Activated CD4-positive, alpha-beta T cell treated with anti-CD3 and anti-CD28 coated beads, Interleukin-2, amount 50 U/mL, for 4 hours (primary cell): Measurements from ENCODE around the gene AZIN2.
"Not testable (repeated sequence)": the region's sequence is repeated elsewhere in the genome, so short reads cannot be mapped to it uniquely, and the experiment has no call there.

ENCODE experiments used
- DNase-seq, 2 experiments: peaks; one replicate each; pipeline ENCODE4 v3.0.0-alpha.2; 2020

The AZIN2 gene

DNA sequence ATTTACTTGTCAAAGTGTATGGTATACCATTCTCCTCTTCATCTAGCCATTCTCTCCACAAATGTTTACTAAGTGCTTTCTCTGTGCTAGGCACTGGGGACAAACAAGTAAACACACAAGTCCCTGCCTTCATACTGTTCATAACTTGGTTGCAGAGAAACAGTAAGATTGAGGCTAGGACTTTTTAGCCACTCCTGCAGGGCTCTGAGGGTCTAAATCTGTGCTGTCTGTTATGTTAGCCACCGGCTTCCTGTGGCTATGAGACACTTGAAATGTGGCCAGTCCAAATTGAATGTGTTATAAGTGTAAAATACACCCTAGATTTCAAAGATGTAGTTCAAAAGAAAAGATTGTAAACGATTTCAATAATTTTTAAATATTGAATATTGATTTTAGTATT, 50.2 kb downstream of the AZIN2 start:
- no peak for DNase-seq

GRCh38 chr1:33132549-33132948, 51.6 kb downstream of the AZIN2 start:
- DNase-seq: no peak

- no peak for DNase-seq
Observed at GRCh38 chr1:33133478-33134105, 52.6 kb downstream of the AZIN2 start.

GRCh38 chr1:33136041-33136440, 55.1 kb downstream of the AZIN2 start:
- not testable (repeated sequence) for DNase-seq

DNA sequence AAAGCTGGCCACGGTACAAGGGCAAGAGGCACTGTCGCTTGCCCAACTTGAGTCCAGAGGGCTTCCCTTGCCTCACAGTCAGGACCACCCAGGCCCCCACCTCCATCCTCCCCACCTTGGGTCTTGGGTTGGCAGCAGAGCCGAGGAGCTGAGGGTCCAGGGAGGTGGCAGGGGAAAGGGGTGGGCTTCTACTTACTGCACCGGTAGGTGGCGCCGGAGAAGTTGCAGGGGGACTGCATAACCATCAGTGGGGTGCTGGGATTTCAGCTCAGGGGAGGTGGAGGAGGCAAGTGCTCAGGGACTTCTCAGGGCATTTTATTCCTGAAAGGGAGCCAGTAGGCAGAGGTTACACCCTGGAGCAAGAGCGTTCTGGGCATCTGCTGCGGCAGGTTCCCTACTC, 56.8 kb downstream of the AZIN2 start:
- peak; percentile 7 to 10 for DNase-seq

DNA sequence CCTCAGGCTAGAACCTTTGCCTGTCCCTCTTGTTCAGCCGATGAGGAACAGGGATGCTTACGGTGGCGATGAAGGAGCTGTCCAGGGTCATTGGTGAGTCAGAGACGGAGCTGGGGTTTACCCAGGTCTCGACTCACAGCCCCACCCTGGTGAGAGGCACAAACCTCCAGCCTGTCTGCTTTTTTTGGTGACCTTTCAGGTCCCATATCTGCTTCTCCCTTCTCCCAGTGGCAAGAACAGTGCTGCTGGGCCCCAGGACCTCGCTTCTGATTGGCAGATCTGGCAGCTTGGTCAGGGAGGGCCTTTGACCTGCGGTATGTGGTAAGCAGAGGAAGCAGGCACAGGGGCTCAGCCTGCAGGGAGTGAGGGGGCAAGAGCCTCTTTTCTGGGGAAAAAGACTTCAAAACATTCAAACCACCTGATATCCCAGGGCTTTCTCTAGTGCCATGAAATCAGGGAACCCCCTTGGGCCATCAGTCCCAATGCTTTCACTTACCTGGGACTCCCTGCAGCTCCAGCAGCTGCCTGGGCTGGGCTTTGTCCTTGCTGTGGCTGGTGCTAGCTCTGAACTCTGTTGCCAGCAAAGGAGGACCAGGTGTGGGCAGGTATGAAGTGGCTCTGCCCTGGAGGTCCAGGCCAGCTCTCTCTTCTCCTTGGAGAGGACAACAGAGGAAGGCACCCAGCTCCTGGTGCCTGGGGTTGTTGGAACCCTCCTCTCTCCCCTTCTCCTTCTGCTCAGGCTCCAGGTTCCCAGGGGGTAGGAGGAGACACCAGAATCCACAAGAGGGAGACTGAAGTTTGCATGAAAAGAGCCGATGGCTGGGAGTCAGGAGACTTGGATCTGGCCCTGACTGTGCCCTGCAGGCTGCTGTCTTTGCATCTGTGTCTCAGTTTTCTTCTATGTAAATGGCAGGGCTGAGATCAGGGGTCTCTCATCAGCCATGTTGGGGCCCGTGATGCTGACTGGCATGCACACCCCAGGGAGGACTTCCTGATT, 59.5 kb downstream of the AZIN2 start:
- no peak for DNase-seq

DNA sequence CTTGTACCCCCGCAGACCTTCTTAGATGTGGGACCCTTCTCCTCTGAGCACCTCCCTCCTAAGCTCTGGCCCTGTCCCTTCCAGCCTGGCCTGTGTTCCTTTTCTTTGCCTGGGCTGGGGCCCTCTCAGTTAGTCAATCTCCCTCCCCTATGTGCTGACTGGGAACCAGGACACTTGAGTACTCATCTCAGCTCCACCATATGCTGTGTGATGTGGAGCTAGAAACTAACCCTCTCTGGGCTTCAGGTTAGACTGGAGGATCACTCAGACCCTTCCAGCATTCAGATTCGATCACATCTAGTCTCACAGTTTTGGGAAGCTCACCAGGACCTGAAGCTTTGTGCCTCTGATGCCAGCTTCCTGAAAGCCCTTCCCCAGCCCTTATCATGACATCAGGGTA, 60.3 kb downstream of the AZIN2 start:
- no peak for DNase-seq

DNA sequence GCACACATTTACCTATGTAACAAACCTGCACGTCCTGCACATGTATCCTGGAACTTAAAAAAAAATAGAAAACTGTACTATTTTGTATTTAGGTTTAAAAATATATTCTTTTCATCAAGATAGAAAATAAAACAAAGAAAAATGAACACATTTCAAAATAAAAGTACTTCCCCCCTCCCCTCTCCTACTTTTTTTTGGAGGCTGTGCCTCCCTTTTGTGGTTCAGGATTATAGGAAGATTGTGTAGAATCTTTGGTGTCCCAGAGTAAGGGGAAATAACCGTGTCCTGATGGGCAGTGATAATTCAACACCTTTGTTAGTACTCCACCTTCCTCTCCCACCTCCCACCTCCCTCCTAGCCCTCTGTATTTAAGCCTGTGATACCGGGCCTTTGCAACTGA, 60.8 kb downstream of the AZIN2 start:
- no peak for DNase-seq

- no peak for DNase-seq
Observed at GRCh38 chr1:33142483-33143064, 61.6 kb downstream of the AZIN2 start.

DNA sequence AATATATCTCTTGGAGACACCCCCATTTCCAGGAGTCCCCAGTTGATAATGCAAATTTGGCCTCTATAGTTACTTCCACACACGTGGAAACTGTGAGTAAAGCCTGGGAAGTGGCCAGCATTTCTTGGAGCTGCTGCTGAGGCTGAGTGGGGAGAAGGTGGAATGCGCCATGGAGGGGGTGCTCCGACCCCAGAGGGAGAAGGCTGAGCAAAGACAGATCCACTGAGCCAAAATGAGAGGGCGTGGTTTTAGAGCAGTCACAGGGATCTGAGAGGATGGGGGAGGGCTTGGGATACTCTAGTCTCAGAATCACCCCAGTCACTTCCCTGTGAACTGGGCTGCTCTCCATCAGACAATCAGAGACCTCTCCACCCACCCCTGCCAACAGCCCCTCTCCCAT, 62.2 kb downstream of the AZIN2 start:
- no peak for DNase-seq

- DNase-seq: no peak
Observed at GRCh38 chr1:33143698-33144097, 62.7 kb downstream of the AZIN2 start.

DNA sequence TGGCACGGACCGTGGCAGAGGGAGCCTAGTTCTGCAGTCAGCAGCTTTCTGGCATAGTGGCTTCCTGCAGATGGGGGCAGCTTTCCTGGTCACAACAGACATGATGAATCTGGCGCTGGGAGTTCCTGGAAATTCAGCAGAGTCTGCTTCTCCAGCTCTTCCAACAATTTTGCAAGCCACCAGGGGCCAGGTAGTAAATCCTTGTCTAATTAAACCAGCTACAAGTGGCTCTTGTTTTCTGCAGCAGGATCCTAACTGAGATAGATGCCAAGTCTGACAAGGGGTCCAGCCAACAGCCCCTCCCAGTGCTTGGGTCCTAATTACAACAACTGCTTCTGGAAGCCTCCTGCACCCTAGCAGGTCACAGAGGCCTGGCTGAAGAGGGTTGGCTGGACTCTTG, 65.0 kb downstream of the AZIN2 start:
- no peak for DNase-seq

GRCh38 chr1:33147275-33147996, 66.5 kb downstream of the AZIN2 start:
- DNase-seq: no peak

- no peak for DNase-seq
Observed at GRCh38 chr1:33147997-33148314, 67.0 kb downstream of the AZIN2 start.

DNA sequence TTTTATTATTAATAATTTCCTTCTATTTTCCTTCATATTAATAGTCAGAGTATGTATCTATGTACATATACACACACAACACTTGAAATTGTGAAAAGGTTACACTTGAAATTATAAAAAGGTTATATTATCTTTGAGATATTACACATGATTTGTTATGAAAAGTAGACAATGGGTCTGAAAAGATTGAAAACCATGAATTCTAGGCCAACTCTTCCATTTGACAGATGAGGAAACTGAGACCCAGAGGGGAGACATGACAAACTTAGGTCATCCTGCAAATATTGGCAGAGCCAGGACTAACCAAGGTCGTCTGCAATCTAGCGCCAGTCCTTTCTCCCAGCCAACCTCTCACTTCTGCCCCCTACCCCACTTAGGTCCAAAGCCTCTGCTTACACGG, 67.7 kb downstream of the AZIN2 start:
- no peak for DNase-seq

DNA sequence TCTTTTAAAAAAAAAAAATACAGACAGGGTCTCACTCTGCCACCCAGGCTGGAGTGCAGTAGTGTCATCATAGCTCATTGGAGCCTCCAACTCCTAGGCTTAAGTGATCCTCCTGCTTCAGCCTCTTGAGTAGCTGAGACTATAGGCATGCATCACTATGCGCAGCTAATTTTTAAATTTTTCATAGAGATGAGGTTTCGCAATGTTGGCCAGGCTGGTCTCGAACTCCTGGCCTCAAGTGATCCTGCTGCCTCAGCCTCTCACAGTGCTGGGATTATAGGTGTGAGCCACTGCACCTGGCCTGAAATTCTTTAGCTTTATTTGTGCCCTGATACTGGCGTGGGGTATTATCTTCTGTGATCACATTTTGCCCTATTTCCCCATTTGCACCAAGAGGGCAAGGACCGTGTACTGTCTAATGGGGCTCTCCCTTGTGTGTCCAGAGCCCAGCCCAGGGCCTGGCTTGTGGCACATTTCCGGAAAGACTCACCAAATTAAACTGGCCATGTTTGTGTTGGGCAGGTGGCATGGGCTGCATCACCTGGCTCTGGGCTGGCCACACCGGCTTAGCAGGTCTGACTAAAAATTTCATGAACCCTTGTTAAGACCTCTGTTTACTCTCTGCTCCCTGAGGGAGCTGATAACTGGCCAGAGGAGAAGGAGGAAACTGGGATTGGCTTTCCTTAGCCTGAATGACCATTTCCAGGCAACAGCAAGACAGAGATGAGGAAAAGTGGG, 68.7 kb downstream of the AZIN2 start:
- no peak for DNase-seq

- DNase-seq: no peak
Observed at GRCh38 chr1:33150522-33150921, 69.6 kb downstream of the AZIN2 start.

DNA sequence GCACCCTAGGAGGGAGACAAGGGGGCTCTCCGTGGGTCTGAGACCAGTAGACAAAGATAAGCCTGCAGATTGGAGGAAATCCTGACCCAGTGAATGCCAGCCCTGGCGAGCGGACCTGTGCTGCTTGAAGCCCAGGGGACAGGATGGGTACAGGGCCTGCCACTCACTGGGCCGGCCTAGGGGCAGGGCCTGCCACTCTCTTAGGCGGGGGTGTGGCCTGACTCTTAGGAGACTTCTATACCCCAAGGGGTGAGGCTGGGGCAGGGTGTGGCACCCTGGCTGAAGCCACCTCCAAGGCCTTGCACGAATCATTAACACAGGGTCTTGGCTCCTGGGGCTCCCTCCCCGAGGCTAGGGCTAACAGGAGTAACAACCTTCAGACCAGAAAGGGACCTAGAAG, 70.2 kb downstream of the AZIN2 start:
- DNase-seq: no peak

DNA sequence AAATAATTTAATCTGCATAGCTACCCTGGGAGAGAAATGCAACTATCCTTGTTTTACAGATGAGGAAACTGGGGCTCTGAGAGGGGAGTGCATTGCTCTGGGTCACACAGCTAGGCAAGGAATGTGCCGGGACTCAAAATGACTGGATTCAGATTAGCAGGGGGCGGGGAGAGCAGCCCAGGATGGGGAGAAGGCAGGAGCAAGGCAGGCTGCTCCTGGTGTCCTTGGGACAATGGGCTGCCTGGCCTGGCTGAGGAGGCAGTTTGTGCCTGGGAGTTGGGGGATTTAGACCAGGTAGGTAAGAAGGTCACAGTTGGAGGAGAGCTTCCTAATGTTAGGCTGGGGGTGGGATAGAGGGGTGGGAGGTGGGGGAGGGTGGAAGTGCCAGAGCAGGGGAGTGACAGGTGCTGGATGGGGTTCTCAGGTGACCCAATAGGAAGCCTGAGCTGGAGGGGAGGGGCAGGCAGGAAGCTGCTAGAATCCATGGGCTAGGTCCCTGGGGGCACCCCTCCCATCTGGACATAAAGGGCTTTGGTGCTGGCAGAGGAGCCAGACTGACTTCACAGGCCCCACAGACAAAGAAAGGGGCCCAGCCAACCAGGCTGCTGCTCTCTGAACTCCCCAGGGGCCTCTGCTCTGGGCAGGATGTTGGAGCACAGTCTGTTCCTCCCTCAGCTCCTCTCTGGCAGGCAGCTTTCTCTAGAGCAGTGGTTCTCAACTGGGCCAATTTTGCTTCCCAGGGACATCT, 71.9 kb downstream of the AZIN2 start:
- no peak for DNase-seq

- no peak for DNase-seq
Observed at GRCh38 chr1:33153650-33154049, 72.7 kb downstream of the AZIN2 start.

DNA sequence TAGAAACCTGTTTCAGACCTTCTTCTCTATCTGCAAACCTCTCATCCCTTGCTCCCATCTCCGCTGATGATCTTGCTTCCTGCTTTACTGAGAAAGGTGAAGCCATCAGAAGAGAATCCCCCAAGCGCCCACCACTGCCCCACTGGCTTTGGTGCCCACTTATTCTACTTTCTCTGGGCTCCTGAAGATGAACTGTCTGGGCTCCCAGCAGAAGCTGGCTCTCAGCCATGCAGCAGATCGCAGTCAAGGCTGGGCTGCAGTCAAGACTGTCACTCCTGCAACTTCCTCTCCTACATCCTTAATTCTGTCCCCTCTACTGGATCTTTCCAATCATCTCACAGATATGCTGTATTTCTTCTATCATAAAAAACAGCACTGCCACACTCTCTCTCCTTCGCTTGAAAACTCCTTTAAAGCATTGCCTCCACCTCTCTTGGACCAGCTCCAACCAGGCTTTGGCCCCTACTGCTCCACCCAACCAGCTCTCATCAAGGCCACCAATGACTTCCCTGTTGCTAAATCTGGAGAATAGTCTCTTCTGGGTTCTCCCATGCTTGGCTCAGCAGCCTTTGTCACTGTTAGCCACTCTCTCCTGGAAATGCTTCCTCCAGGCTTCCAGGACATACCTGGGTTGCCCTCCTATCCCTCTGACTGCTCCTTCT, 75.1 kb downstream of the AZIN2 start:
- DNase-seq: no peak
